Activated T-helper 1 cell treated with anti-CD3 and anti-CD28 coated beads, Interleukin-12 subunit alpha, Interleukin-12 subunit beta, Interleukin-2, Interleukin-4 antibody, amounts not matched to agents 30 ng/mL and 10 ng/mL and 1 ng/mL, durations not matched to agents 14 hours and 24 hours and 36 hours (primary cell): ENCODE results near the gene HECW1. TPM values are rescaled to one million over a fixed set of nuclear protein-coding genes. Genes with fewer than 3 reads are reported as not detected.

ENCODE experiments used
- DNase-seq: peaks from one replicate; pipeline ENCODE4 v3.0.0; 2021; ENCODE audit warnings: low spot score
- H3K27ac Mint-ChIP-seq: one replicate; pipeline ENCODE4 v1.8.0; 2021; ENCODE audit warnings: mild to moderate bottlenecking, mixed read lengths
- H3K27me3 Mint-ChIP-seq: one replicate; pipeline ENCODE4 v1.8.0; 2022; ENCODE audit warnings: mild to moderate bottlenecking, moderate library complexity, mixed read lengths; ENCODE audit not compliant: insufficient read depth
- H3K36me3 Mint-ChIP-seq: one replicate; pipeline ENCODE4 v1.8.0; 2021; ENCODE audit warnings: low read depth, mixed read lengths
- H3K4me1 Mint-ChIP-seq: one replicate; pipeline ENCODE4 v1.8.0; 2021; ENCODE audit warnings: low read depth, mixed read lengths
- H3K4me3 Mint-ChIP-seq: one replicate; pipeline ENCODE4 v1.8.0; 2021; ENCODE audit warnings: mild to moderate bottlenecking, moderate library complexity, mixed read lengths
- H3K9me3 Mint-ChIP-seq: one replicate; pipeline ENCODE4 v1.8.0; 2021; ENCODE audit warnings: mixed read lengths
- intact Hi-C: fragments of 100-400 bp; cut with micrococcal nuclease; formaldehyde crosslinking; loops from one replicate; pipeline ENCODE4 v1.15.1; 2024
- total RNA-seq: library from RNA; stranded (reverse); gene quantifications from 2 replicates; pipeline ENCODE4 v1.2.3, GENCODE V29; 2022

Gene HECW1
- total RNA-seq, 1 donor from 2014 or later: not detected

- H3K27me3 Mint-ChIP-seq: peaks cover 4% of the 10 kb centered on the region
- no peaks in the 10 kb centered on the region for H3K4me1 Mint-ChIP-seq
- H3K9me3 Mint-ChIP-seq: no peaks in the 10 kb centered on the region
- no peak overlapping the region for H3K4me3 Mint-ChIP-seq
- intact Hi-C loops: loop anchor here (1.0 to 10.0 kb wide), 2 partner anchors 334 to 498 kb away; no protein-coding TSS in a partner anchor
- no peak overlapping the region for H3K27ac Mint-ChIP-seq
- DNase-seq: no peak
- H3K36me3 Mint-ChIP-seq: no peaks in the 10 kb centered on the region
Observed at GRCh38 chr7:43438897-43439479, 326.5 kb downstream of the HECW1 start.

GRCh38 chr7:43439631-43440401 lies 327.4 kb downstream of the HECW1 start:
- Mint-ChIP-seq H3K4me3 (no peak overlapping the region), H3K9me3 (no peaks in the 10 kb centered on the region), H3K36me3 (no peaks in the 10 kb centered on the region), H3K27me3 (peaks cover 3% of the 10 kb centered on the region), H3K27ac (no peak overlapping the region), H3K4me1 (no peaks in the 10 kb centered on the region)
- intact Hi-C loops: loop anchor here (1.0 to 10.0 kb wide), 4 partner anchors 335 to 1498 kb away; no protein-coding TSS in a partner anchor
- peak; percentile 28 for DNase-seq

GRCh38 chr7:43441231-43442130 lies 329.0 kb downstream of the HECW1 start:
- no peaks in the 10 kb centered on the region for H3K9me3 Mint-ChIP-seq
- intact Hi-C loops: loop anchor here (5.0 kb wide), 1 partner anchor 1499 kb away; no protein-coding TSS in a partner anchor
- H3K36me3 Mint-ChIP-seq: no peaks in the 10 kb centered on the region
- no peak overlapping the region for H3K27ac Mint-ChIP-seq
- H3K4me3 Mint-ChIP-seq: no peak overlapping the region
- no peaks in the 10 kb centered on the region for H3K4me1 Mint-ChIP-seq
- H3K27me3 Mint-ChIP-seq: peaks cover 3% of the 10 kb centered on the region
- no peak for DNase-seq

GRCh38 chr7:43443381-43443780 lies 330.9 kb downstream of the HECW1 start:
- peaks cover 3% of the 10 kb centered on the region for H3K27me3 Mint-ChIP-seq
- no peaks in the 10 kb centered on the region for H3K4me1 Mint-ChIP-seq
- H3K36me3 Mint-ChIP-seq: no peaks in the 10 kb centered on the region
- H3K9me3 Mint-ChIP-seq: no peaks in the 10 kb centered on the region
- intact Hi-C loops: loop anchor here (5.0 kb wide), 1 partner anchor 1501 kb away; no protein-coding TSS in a partner anchor
- no peak overlapping the region for H3K27ac Mint-ChIP-seq
- no peak overlapping the region for H3K4me3 Mint-ChIP-seq
- DNase-seq: no peak

GRCh38 chr7:43444711-43445578 lies 332.5 kb downstream of the HECW1 start:
- H3K36me3 Mint-ChIP-seq: no peaks in the 10 kb centered on the region
- no peaks in the 10 kb centered on the region for H3K9me3 Mint-ChIP-seq
- intact Hi-C loops: loop anchor here (5.0 kb wide), 1 partner anchor 1503 kb away; no protein-coding TSS in a partner anchor
- no peaks in the 10 kb centered on the region for H3K4me1 Mint-ChIP-seq
- peaks cover 3% of the 10 kb centered on the region for H3K27me3 Mint-ChIP-seq
- H3K27ac Mint-ChIP-seq: no peak overlapping the region
- H3K4me3 Mint-ChIP-seq: no peak overlapping the region
- no peak for DNase-seq

GRCh38 chr7:43449577-43449976 lies 337.1 kb downstream of the HECW1 start:
- no peaks in the 10 kb centered on the region for H3K4me1 Mint-ChIP-seq
- no peak overlapping the region for H3K4me3 Mint-ChIP-seq
- no peak for DNase-seq
- H3K9me3 Mint-ChIP-seq: no peaks in the 10 kb centered on the region
- H3K27ac Mint-ChIP-seq: no peak overlapping the region
- no peaks in the 10 kb centered on the region for H3K36me3 Mint-ChIP-seq
- peaks cover 4% of the 10 kb centered on the region for H3K27me3 Mint-ChIP-seq
- intact Hi-C loops: no loop called here

- H3K4me3 Mint-ChIP-seq: no peak overlapping the region
- DNase-seq: no peak
- peaks cover 8% of the 10 kb centered on the region for H3K27me3 Mint-ChIP-seq
- intact Hi-C loops: no loop called here
- peaks cover 5% of the 10 kb centered on the region for H3K4me1 Mint-ChIP-seq
- H3K27ac Mint-ChIP-seq: no peak overlapping the region
- no peaks in the 10 kb centered on the region for H3K36me3 Mint-ChIP-seq
- H3K9me3 Mint-ChIP-seq: no peaks in the 10 kb centered on the region
Observed at GRCh38 chr7:43450894-43451293, 338.4 kb downstream of the HECW1 start.

- intact Hi-C loops: loop anchor here (1.0 to 5.0 kb wide), 2 partner anchors 266 to 382 kb away; no protein-coding TSS in a partner anchor
- Mint-ChIP-seq H3K27ac (no peak overlapping the region), H3K36me3 (no peaks in the 10 kb centered on the region), H3K4me1 (peaks cover 5% of the 10 kb centered on the region), H3K4me3 (no peak overlapping the region), H3K9me3 (no peaks in the 10 kb centered on the region), H3K27me3 (peaks cover 18% of the 10 kb centered on the region)
- no peak for DNase-seq
Observed at GRCh38 chr7:43454936-43455518, 342.6 kb downstream of the HECW1 start.

GRCh38 chr7:43456200-43456599 lies 343.8 kb downstream of the HECW1 start:
- H3K36me3 Mint-ChIP-seq: no peaks in the 10 kb centered on the region
- no peak for DNase-seq
- no peak overlapping the region for H3K4me3 Mint-ChIP-seq
- H3K9me3 Mint-ChIP-seq: no peaks in the 10 kb centered on the region
- H3K27ac Mint-ChIP-seq: no peak overlapping the region
- H3K27me3 Mint-ChIP-seq: peaks cover 14% of the 10 kb centered on the region
- peaks cover 5% of the 10 kb centered on the region for H3K4me1 Mint-ChIP-seq
- intact Hi-C loops: loop anchor here (5.0 kb wide), 1 partner anchor 381 kb away; no protein-coding TSS in a partner anchor

- intact Hi-C loops: loop anchor here (5.0 kb wide), 1 partner anchor 379 kb away; no protein-coding TSS in a partner anchor
- Mint-ChIP-seq H3K27ac (no peak overlapping the region), H3K36me3 (no peaks in the 10 kb centered on the region), H3K4me1 (peaks cover 5% of the 10 kb centered on the region), H3K9me3 (no peaks in the 10 kb centered on the region), H3K4me3 (no peak overlapping the region), H3K27me3 (peaks cover 13% of the 10 kb centered on the region)
- no peak for DNase-seq
Observed at GRCh38 chr7:43458330-43459018, 346.0 kb downstream of the HECW1 start.

- H3K27me3 Mint-ChIP-seq: peaks cover 13% of the 10 kb centered on the region
- H3K27ac Mint-ChIP-seq: no peak overlapping the region
- no peak for DNase-seq
- no peaks in the 10 kb centered on the region for H3K9me3 Mint-ChIP-seq
- H3K4me1 Mint-ChIP-seq: peaks cover 5% of the 10 kb centered on the region
- H3K4me3 Mint-ChIP-seq: no peak overlapping the region
- intact Hi-C loops: loop anchor here (5.0 kb wide), 1 partner anchor 378 kb away; no protein-coding TSS in a partner anchor
- H3K36me3 Mint-ChIP-seq: no peaks in the 10 kb centered on the region
Observed at GRCh38 chr7:43459019-43459337, 346.5 kb downstream of the HECW1 start.
